CD4-positive, alpha-beta T cell (primary cell): ENCODE results near the gene ANXA10. TPM values are rescaled to one million over a fixed set of nuclear protein-coding genes. Genes with fewer than 3 reads are reported as not detected.

Source experiments
- ATAC-seq: fragments of 200-7000 bp; cut with Tn5 transposase; one replicate; pipeline ENCODE4 v1.10.0; 2022; ENCODE audit warnings: mild to moderate bottlenecking; ENCODE audit not compliant: poor library complexity
- CTCF ChIA-PET: fragments of 350-600 bp; sonication (Branson Sonifier 250); formaldehyde crosslinking; loops from one replicate; lab custom pipeline; 2021; ENCODE audit warnings: antibody characterized with exemption, inconsistent platforms; lab: Charles Lee
- POLR2A ChIA-PET: fragments of 350-600 bp; sonication (Branson Sonifier 250); formaldehyde crosslinking; loops from one replicate; lab custom pipeline; 2021; ENCODE audit warnings: antibody characterized with exemption, inconsistent platforms; lab: Charles Lee
- DNase-seq, 14 experiments: peaks; one replicate each; pipeline ENCODE4 v3.0.0-alpha.2; 2013 to 2020; ENCODE audit warnings: mixed read lengths in 2 of 14
- H3K27ac ChIP-seq, 2 donors: one replicate each; pipeline versions ENCODE4 v1.5.1 to v1.7.0; 2013; ENCODE audit warnings: low read length in 2 of 2, low read depth in 1 of 2, mild to moderate bottlenecking in 1 of 2
- H3K27me3 ChIP-seq, 2 experiments: 1 replicate in 1 of 2; 2 replicates in 1 of 2; pipeline versions ENCODE4 v1.6.1 to v1.7.0; 2013; ENCODE audit warnings: low read length in 2 of 2, control low read depth in 1 of 2, mild to moderate bottlenecking in 1 of 2, moderate library complexity in 1 of 2; ENCODE audit not compliant: insufficient read depth in 2 of 2, control insufficient read depth in 1 of 2
- H3K36me3 ChIP-seq: one replicate; pipeline ENCODE4 v1.6.1; 2013; ENCODE audit warnings: low read length, control low read depth; ENCODE audit not compliant: insufficient read depth
- H3K4me1 ChIP-seq: one replicate; pipeline ENCODE4 v1.6.1; 2013; ENCODE audit warnings: low read length, control low read depth; ENCODE audit not compliant: insufficient read depth
- H3K4me3 ChIP-seq: one replicate; pipeline ENCODE4 v1.5.1; 2013; ENCODE audit warnings: mild to moderate bottlenecking, low read length, moderate library complexity
- H3K9me3 ChIP-seq, 2 experiments: 1 replicate in 1 of 2; 2 replicates in 1 of 2; pipeline versions ENCODE4 v1.6.1 to v1.7.0; 2013; ENCODE audit warnings: low read length in 2 of 2, mild to moderate bottlenecking in 2 of 2, control low read depth in 1 of 2, moderate library complexity in 1 of 2; ENCODE audit not compliant: control insufficient read depth in 1 of 2, insufficient read depth in 1 of 2
- H3K27ac Mint-ChIP-seq: one replicate; pipeline ENCODE4 v1.8.0; 2020; ENCODE audit warnings: mixed read lengths
- H3K27me3 Mint-ChIP-seq: one replicate; pipeline ENCODE4 v1.8.0; 2021; ENCODE audit warnings: mixed read lengths
- H3K36me3 Mint-ChIP-seq: one replicate; pipeline ENCODE4 v1.8.0; 2021; ENCODE audit warnings: low read depth, mixed read lengths
- H3K4me1 Mint-ChIP-seq: one replicate; pipeline ENCODE4 v1.8.0; 2021; ENCODE audit warnings: low read depth, mixed read lengths
- H3K4me3 Mint-ChIP-seq: one replicate; pipeline ENCODE4 v1.8.0; 2020; ENCODE audit warnings: mild to moderate bottlenecking, mixed read lengths
- H3K9me3 Mint-ChIP-seq: one replicate; pipeline ENCODE4 v1.8.0; 2020; ENCODE audit warnings: mixed read lengths
- intact Hi-C, 2 experiments: fragments of 100-400 bp; cut with DNase I in 1 of 2; cut with micrococcal nuclease in 1 of 2; formaldehyde crosslinking; loops; one replicate each; pipeline versions ENCODE4 v1.15.1 to v1.9.0; 2023 to 2025; cut with DNase I, micrococcal nuclease
- total RNA-seq, 174 experiments: library from RNA in 2 of 174; stranded (reverse) in 2 of 174; gene quantifications; one replicate each; pipeline ENCODE4 v1.2.3 and lab custom pipeline; 2021 to 2026
- TF ChIP-seq, protein P1 (sequence below): fragments of 200-600 bp; IDR thresholded peaks from one replicate; pipeline ENCODE4 v1.8.0; 2022; ENCODE audit warnings: antibody characterized with exemption, mild to moderate bottlenecking

ANXA10 gene
- total RNA-seq, 2 experiments from 2014 or later = not detected

DNA sequence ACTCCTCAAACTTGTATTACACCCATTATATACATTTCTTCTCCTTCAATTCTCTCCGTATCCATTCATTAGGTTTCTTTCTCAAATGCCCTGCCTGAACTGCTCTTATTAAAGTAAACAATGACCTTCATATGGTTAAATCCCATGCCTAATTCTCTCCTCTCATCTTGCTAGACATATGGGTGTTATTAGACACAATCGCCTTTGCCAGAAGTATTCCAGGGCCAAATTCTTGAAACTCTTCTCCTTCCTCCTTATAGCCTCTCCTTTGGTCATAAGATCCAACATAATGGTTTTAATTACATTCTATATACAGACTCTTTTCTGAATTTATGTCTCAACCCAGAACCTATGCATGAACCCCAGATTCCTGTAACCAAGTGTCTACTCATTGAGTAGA is 4.8 kb downstream of the ANXA10 start:
- Mint-ChIP-seq H3K4me3 (no peak overlapping the region), H3K9me3 (peaks cover 4% of the 10 kb centered on the region), H3K27me3 (no peaks in the 10 kb centered on the region), H3K4me1 (no peaks in the 10 kb centered on the region), H3K27ac (no peak overlapping the region), H3K36me3 (no peaks in the 10 kb centered on the region)
- ChIA-PET CTCF (no interaction called here), POLR2A (no interaction called here)
- intact Hi-C loops = no loop called here
- H3K27ac ChIP-seq = no peak overlapping the region
- no peaks in the 10 kb centered on the region for H3K4me1 ChIP-seq
- TF ChIP-seq, protein P1, sequence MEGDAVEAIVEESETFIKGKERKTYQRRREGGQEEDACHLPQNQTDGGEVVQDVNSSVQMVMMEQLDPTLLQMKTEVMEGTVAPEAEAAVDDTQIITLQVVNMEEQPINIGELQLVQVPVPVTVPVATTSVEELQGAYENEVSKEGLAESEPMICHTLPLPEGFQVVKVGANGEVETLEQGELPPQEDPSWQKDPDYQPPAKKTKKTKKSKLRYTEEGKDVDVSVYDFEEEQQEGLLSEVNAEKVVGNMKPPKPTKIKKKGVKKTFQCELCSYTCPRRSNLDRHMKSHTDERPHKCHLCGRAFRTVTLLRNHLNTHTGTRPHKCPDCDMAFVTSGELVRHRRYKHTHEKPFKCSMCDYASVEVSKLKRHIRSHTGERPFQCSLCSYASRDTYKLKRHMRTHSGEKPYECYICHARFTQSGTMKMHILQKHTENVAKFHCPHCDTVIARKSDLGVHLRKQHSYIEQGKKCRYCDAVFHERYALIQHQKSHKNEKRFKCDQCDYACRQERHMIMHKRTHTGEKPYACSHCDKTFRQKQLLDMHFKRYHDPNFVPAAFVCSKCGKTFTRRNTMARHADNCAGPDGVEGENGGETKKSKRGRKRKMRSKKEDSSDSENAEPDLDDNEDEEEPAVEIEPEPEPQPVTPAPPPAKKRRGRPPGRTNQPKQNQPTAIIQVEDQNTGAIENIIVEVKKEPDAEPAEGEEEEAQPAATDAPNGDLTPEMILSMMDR = no peak
- no peaks in the 10 kb centered on the region for H3K36me3 ChIP-seq
- DNase-seq (no peak), ATAC-seq (no peak)
- no peak overlapping the region for H3K4me3 ChIP-seq
- H3K9me3 ChIP-seq = no peaks in the 10 kb centered on the region
- H3K27me3 ChIP-seq = no peaks in the 10 kb centered on the region

DNA sequence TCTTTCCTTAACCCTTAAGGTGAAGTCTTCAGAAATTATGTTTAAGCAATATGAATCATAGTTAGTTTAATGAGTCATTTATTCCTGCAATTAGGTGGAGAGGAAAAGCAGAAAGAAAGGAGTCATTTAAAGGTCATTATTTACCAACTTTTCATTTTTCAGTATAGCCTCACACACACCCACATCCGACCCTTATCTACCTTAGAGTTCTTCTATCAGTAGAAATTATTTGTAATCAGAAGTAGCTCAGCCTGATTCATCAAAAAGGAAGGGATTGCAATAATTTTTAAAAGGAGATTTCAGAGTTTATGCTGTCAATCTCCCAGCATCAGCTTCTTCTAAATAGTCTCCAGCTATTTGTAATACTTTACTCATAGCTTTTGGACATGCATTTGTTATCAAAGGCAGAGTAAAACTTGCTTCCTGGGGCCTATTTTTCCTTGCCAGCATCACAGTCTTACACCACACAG is 5.9 kb downstream of the ANXA10 start:
- ChIA-PET POLR2A (no interaction called here), CTCF (no interaction called here)
- Histone ChIP-seq H3K36me3 (no peaks in the 10 kb centered on the region), H3K4me3 (no peak overlapping the region), H3K4me1 (no peaks in the 10 kb centered on the region), H3K27me3 (no peaks in the 10 kb centered on the region), H3K9me3 (no peaks in the 10 kb centered on the region), H3K27ac (no peak overlapping the region)
- TF ChIP-seq, protein P1 = no peak
- H3K4me3 Mint-ChIP-seq = no peak overlapping the region
- no peaks in the 10 kb centered on the region for H3K36me3 Mint-ChIP-seq
- no peak overlapping the region for H3K27ac Mint-ChIP-seq
- no peak for ATAC-seq
- H3K27me3 Mint-ChIP-seq = no peaks in the 10 kb centered on the region
- H3K9me3 Mint-ChIP-seq = peaks cover 4% of the 10 kb centered on the region
- intact Hi-C loops = no loop called here
- H3K4me1 Mint-ChIP-seq = no peaks in the 10 kb centered on the region
- DNase-seq = no peak

DNA sequence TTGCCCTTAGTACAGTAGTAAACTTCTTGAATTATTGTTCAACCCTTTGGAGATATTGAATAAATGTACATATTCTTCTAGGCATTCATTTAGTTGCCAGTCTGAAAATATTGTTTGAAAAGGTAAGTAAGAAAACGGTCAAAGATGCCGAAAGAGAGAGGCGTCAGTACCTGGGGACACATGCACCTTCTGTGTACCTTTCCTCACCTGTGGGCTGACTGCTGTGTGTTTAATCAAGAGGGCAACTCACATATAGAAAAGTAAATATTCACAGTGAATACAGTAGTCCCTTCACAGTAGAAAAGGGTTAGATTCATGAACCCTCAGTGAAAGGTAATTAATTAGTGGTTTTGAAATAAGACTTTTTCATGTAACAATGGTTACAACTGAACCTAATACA is 6.9 kb downstream of the ANXA10 start:
- Histone ChIP-seq H3K27me3 (no peaks in the 10 kb centered on the region), H3K36me3 (no peaks in the 10 kb centered on the region), H3K27ac (no peak overlapping the region), H3K9me3 (no peaks in the 10 kb centered on the region), H3K4me3 (no peak overlapping the region), H3K4me1 (no peaks in the 10 kb centered on the region)
- Mint-ChIP-seq H3K36me3 (no peaks in the 10 kb centered on the region), H3K4me3 (no peak overlapping the region), H3K27me3 (no peaks in the 10 kb centered on the region), H3K9me3 (peaks cover 4% of the 10 kb centered on the region), H3K27ac (no peak overlapping the region), H3K4me1 (no peaks in the 10 kb centered on the region)
- TF ChIP-seq, protein P1 = no peak
- CTCF ChIA-PET = no interaction called here
- POLR2A ChIA-PET = no interaction called here
- DNase-seq (no peak), ATAC-seq (no peak)
- intact Hi-C loops = no loop called here
